ENCODE data around the gene CTXN3.

CTXN3 gene

DNA sequence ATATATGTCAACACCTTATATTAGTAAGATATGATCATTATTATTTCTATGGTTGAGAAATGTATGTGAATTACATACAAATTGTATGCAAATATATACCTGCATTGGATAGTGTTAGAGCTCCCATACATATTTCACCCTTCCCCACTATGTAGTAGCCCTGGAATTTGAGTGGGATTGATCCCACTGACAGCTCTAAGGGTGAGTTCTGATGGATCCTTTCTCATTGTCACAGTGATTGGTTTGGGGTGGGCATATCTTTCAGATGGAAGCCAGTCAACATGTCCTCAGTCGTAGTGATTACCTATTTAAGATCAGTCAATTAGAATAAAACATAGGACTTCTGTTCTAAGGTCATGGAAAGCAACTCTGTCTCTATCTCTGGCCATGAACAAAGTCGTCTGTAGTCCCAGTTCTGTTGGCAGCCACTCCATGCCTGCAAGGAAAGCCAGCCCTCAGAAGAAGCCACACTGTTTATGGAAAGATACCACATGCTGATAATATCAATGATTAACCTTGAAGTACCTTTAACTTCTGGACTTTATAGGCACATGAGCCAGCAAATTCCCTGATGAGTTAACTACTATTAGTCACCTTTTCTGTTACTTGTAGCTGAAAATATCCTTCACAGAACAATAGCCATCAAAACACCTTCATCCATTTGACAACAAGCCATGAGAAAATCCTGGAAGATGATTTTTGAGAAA is 49.2 kb downstream of the CTXN3 start:
- DNase-seq (ENCODE audit: low read depth, low spot score): no peak

DNA sequence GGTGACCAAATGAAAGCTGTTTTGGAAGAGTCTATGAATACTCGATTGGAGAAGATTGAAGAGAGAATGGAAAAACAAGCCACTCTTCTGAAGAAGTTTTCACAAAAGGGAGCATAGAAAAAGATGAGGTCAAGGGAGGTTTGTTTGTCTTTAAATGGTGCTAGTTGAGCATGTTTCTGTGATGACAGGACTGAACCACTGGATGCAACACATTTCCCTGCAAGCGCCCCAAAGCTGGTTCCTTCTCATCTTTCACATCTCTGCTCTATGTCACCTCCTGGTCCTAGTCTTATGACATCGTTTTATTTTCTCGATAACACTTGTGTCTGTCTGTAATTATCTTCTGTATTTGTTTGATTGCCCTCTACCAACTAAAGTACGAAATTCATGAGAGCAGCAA is 50.5 kb downstream of the CTXN3 start:
- no peak for DNase-seq (ENCODE audit: low read depth, low spot score)

- DNase-seq (ENCODE audit: low read depth, low spot score): no peak
These were observed 51.4 kb downstream of the CTXN3 start for GRCh38 chr5:127700237-127700766.

- no peak for DNase-seq (ENCODE audit: low read depth, low spot score)
These were observed 53.6 kb downstream of the CTXN3 start for GRCh38 chr5:127702434-127702833.

- no peak for DNase-seq (ENCODE audit: low read depth, low spot score)
These were observed 54.2 kb downstream of the CTXN3 start, which contains the start of gene CCDC192 for GRCh38 chr5:127702926-127703561. Gene CCDC192, plus strand, starts transcription at chr5:127703391. Its CDS starts 55 bp downstream, at chr5:127703446.

DNA sequence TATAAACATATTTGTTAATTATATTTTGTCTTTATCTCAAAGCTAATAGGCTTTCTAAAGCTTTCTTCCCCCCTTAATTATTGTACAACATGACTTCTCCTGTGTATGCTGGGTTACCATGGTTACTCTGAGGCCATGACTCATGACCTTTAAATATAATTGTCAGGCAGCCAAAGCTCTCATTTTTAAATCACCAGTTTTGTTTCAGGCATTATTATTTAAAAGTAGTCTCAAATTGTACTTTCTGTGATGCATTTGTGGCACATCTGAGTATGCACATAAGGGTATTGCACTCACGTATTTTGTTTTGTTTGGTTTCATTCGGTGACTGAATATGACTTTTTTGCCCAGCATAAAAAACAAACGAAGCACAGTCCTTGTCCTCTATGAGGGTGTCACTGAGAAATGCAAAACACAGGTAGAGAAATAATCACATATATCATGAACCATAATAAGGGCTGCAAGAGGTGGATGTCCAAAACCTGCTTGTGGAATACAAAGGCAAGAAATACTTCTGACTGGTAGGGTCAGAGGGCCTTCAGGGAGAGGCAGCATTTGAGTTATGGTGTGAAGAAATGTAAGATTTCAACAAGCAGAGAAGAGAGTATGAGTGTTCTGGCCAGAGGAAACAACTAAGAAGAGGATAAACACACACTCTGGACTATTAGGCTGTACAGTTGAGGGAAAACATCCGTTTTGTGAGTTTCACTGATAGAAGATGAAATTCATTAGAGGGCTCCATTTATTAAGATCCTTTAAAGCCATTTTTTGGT is 56.4 kb downstream of the CTXN3 start:
- DNase-seq (ENCODE audit: low read depth, low spot score): no peak

DNA sequence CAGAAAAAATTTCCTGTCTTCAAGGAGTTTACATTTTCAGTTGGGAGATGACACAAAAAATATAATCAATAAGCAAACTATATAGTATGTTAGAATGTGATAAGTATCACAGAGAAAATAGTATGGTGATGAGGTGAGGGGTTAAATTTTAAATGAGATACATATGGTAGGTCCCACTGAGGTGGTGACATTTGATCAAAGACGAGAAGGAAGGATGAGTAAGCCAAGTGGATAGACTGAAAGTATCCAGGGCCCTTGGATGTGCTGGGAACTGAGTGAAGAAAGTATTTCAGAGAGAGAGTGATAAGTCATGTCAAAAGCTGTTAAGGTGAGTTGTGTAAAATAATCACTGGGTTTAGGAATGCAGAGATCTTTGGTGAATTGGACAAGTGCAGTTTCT is 57.8 kb downstream of the CTXN3 start:
- DNase-seq (ENCODE audit: low read depth, low spot score): no peak

DNA sequence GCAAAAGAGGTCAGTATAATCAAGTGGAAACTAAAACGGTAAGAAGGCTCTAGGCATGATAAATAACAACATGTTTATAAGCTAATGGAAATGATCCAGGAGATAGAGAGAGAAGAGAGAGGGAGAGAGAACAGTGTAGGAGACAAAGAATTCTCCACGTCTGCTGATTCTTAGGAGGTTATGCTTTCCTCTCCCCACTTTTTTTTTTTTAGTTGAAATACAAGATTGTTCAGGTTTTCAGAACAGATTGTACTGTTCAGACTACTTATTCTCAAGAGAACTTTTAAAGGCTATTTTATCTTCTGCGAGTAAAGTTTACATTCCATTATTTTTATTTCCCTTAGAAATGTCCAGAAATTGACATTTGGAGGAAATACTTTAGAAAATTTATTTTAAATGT is 58.3 kb downstream of the CTXN3 start:
- DNase-seq (ENCODE audit: low read depth, low spot score): no peak

Measured in activated CD4-positive, CD25-positive, alpha-beta regulatory T cell treated with anti-CD3 and anti-CD28 coated beads, Interleukin-2, amount 50 U/mL, for 16 hours (primary cell).